Stimulated activated CD4-positive, alpha-beta T cell treated with anti-CD3 and anti-CD28 coated beads, Interleukin-2, amount 100 ng/mL, for 24 hours (primary cell): ENCODE data around the gene PSTPIP1.

Experiments used
- DNase-seq, 2 donors: peaks; one replicate each; pipeline ENCODE4 v3.0.0-alpha.2; 2020

Gene PSTPIP1

GRCh38 chr15:77046704-77047412 lies 51.9 kb downstream of the PSTPIP1 start:
- DNase-seq, result no peak

- DNase-seq, result no peak
Measured at GRCh38 chr15:77048135-77048876, 53.4 kb downstream of the PSTPIP1 start.

GRCh38 chr15:77052556-77052955 lies 57.6 kb downstream of the PSTPIP1 start:
- DNase-seq, result no peak

DNA sequence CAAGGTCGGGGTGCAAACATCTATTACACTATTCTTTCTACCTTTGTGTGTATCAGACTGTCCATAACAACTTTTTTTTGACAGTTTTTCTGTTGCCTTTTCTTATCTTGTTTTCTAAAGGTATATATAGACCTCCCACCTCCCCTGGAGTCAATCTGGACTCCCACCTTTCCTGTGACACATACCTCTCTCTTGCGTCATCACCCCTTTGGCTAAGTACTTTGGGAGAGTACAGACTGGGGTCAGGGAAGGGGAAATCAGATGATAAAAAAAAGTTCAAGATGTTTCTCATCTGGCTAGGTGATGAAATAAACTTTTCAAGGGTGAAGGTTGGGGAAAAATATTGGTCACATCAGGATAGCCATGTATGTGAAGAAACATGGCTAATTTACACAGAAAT lies 58.8 kb downstream of the PSTPIP1 start:
- DNase-seq, result no peak

GRCh38 chr15:77057072-77057471 lies 62.1 kb downstream of the PSTPIP1 start:
- DNase-seq, result no peak

DNA sequence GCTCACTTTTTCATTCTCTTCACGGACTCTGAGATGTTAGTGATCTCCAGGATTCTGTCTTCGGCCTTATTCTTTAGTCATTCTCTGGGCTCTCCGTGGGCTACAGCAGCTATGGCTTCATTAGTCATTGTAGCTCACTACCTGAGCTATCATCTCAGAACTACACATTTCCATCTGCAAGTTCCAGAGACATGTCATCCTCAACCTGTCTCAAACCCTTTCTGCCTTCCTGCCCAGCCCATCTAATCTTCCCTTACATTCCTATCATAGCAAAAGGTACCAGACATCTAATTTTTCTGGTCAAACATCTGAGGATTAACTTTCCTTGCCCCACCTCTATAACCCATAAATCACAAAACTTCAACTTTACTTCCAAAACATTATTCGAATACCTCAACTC lies 62.8 kb downstream of the PSTPIP1 start:
- DNase-seq, result no peak

DNA sequence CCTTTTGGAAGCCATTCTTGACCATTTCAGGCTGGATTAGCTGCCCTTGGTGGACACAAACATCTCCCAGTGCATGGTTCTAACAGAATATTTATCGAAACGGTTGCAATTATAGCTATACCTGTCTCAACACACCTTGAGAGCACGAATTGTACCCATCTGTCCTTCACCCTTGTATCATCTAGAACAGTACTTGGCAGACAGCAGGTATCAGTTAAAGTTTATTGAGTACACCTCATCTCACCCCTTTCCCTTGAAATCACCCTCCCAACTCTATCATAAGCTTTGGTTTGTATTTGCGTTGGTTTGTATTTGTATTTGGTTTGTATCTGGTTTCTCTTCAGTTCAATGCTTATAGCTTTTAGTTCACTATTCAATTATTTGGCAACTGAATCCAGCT lies 63.5 kb downstream of the PSTPIP1 start:
- no peak for DNase-seq

GRCh38 chr15:77059786-77060361 lies 64.9 kb downstream of the PSTPIP1 start:
- DNase-seq, result no peak

GRCh38 chr15:77060546-77060945 lies 65.6 kb downstream of the PSTPIP1 start:
- DNase-seq, result no peak

GRCh38 chr15:77063249-77063648 lies 68.3 kb downstream of the PSTPIP1 start:
- DNase-seq, result no peak

DNA sequence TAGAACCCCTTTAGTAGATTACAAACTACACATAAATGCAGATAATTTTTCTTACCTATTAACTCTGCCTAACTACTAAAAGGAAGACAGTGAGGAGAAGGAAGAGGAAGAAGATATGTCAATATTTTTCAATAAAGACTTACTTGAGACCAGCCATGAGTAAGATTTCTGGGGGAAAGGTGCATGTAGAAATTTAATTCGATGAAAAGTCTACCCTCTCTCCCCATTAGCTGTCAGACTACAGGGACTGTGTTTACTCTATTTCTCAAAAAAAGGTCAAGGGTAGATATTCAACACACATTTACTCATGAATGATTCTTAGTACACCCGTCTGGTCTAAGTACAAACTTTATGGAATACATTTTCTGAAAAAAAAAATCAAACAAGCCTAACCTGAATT lies 69.1 kb downstream of the PSTPIP1 start:
- no peak for DNase-seq

- DNase-seq, result no peak
Measured at GRCh38 chr15:77064539-77065308, 69.8 kb downstream of the PSTPIP1 start.

DNA sequence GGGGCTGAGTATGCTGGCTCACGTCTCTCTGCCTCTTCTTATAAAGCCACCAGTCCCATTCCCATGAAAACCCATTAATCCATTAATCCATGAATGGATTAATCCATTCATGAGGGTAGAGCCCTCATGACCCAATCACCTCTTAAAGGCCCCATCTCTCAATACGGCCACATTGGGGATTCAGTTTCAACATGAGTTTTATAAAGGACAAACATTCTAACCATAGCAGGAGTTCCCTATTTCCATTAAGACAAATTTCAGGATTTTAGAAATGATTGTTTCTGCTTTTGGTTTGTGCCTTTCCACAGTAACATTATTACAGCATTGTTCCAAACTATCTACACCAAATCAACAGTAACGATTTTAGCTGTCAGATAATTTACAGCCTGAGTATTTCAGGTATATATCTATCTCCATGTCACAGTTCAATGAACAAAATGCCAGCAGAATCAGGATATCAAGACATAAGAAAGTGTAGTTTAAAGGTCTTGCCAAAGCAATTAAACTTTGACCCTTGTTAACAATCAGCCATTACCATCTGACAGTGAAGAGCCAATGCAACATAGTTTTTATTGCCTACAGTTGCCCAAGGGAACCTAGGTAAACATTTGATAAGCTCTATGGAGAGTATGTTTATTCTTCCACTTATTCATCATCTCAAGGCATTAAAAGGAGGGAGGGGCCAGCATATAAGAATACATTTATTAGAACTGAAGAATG lies 72.2 kb downstream of the PSTPIP1 start:
- no peak for DNase-seq

- DNase-seq, result no peak
Measured at GRCh38 chr15:77067691-77068367, 72.9 kb downstream of the PSTPIP1 start.

DNA sequence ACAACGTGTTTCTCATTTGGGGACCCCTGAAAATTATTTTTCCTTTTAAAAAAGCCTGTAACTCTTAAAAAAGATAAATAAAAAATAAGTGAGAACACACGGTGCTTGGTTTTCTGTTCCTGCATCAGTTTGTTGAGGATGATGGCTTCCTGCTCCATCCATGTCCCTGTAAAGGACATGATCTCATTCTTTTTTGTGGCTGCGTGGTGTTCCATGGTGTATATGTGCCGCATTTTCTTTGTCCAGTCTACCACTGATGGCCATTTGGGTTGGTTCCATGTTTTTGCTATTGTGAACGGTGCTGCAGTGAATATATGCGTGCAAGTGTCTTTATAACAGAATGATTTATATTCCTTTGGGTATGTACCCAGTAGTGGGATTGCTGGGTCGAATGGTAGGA lies 73.7 kb downstream of the PSTPIP1 start:
- DNase-seq, result no peak

DNA sequence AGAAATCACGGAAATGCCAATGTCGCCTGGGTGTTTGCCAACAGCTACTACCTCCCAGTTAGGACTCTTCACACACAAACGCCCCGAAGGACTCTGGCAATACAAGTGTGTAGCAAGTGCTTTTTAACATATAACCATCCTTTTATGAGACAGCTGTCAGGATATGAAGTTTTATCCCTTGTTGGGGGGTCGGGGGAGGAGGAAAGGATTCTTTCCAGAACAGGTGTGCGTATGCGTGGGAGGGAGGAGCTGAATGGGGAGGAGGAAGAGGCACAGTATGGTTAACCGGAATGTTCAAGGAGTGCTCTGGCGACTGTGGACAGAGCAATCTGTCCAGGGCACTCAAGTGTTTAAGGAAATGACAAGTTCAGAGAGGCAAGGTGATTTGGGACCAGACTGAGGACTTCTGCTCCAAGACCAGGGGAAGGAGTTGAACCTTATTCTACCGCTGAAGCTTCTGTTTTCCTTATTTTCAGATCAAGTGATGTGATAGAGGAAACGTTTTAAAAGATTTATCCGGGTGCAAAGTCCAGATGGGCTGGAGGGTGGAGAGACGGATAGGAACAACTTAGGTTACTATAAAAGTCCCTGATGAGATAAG lies 74.7 kb downstream of the PSTPIP1 start:
- no peak for DNase-seq

GRCh38 chr15:77070180-77070494 lies 75.2 kb downstream of the PSTPIP1 start:
- no peak for DNase-seq

DNA sequence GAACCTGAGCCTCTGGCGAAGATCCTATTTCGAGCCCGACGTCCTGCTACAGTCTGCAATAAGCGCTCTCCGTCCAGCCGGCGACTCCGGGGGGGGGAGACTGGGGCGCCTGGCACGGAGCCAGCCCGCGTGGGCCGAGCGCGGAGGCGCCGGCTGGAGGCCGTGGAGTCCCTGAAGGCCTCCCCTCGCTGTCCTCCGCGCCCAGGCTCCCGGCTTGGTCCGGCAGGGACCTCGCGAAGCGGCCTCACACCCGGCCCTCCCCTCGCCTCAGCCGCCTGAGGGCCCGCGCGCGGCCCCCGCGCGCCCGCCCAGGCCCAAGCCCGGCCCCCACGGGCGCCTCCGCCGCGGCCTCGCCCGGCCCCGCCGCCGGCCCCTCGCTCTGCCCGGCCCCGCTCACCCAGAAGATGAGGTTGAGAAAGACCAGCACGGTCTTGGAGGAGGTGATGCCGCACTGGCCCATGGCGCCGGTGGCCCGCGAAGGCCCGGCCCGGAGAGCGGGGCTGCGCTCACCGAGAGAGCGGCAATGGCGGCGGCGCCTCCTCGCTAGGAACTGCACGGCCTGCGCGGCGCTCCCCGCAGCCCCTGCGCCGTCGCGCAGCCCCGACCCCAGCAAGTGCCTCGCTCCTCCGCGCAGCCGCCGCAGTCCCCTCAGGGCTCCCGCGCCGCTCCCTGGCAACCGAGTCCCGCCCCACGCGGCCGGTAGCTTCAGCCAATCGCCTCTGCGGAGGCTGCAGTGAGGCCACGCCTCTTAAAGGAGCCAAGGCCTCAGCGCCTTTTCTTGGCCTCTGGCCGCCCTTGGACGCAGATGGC lies 75.8 kb downstream of the PSTPIP1 start, which contains the start of gene TSPAN3:
Gene TSPAN3 (minus strand): TSS at position 615 of the 810 bp plus-strand sequence. CDS start 155 bp downstream, at position 460.
- DNase-seq, result peak; percentile 92 to 95

DNA sequence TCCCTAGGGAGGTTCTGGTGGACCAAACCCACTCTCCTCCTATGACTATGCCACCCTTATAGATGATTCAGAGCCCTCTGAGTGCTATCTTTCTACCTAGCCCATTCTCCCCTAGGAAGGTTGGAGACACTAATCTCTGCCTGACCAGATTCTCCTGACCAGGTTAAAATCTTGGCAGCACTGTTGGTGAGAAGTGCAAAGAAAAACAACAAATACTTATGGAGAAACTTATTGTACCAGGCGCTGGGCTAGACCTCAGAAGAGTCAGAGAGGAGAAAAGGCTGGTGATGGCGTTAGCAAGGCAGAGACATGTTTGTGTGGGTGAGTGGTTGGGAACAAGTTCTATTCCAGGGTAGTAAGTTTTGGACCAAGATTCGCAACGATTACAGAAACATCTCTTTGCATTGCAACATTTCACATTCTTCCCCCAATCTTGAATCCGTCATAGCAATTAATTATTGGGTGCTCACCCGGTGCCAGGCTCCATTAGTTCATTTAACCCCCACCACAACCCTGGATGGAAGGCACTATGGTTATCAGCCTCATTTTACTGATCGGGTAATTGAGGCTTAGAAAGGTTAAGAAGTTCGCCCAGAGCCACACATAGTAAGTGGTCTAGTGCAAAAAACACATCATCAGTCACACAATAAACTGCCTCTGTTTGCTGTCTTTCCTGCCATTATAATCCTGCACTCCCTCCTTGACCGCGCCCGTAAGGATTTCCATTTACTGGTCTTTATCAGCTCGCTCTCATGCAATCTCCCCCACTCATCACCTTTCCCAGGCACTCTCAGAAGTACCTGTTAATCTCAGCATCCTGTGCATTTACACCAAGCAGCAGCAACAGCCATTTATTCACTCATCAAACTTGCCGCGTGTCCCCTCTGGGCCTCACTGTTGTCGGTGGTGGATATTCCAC lies 76.6 kb downstream of the PSTPIP1 start:
- no peak for DNase-seq

DNA sequence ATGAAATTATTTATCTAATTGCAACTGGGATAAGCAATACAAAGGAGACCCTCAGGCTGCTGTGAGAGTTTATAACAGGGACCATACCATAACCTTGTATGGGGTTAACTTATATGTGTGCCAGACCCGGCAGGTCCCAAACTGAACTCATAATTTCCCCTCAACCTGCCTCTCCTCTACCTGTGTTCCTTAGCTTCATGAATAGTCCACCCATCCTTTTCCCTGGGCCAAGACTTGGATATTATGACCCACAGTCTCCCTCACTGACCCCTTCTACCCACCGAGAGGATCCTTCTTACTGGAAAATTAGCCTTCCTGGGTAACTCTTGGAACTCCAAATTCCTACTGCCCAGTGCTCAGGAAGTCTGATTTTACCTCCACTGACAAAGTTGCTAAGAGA lies 79.4 kb downstream of the PSTPIP1 start:
- DNase-seq, result no peak
